DOHH2 (cell line): ENCODE data around the gene DMXL2.

Experiments used
- EZH2phosphoT487 ChIP-seq: fragments of 200-600 bp; sonication (generic); IDR thresholded peaks from 2 replicates; pipeline ENCODE4 v1.6.1; 2017; ENCODE audit warnings: borderline replicate concordance, mild to moderate bottlenecking, antibody characterized with exemption, low read length, moderate library complexity, mixed read lengths
- TF ChIP-seq, protein P1 (sequence below): fragments of 200-600 bp; sonication (generic); IDR thresholded peaks from one replicate; pipeline ENCODE4 v1.5.1; 2014; ENCODE audit warnings: antibody characterized with exemption, mild to moderate bottlenecking, low read depth, low read length; ENCODE audit not compliant: poor library complexity, severe bottlenecking

DNA sequence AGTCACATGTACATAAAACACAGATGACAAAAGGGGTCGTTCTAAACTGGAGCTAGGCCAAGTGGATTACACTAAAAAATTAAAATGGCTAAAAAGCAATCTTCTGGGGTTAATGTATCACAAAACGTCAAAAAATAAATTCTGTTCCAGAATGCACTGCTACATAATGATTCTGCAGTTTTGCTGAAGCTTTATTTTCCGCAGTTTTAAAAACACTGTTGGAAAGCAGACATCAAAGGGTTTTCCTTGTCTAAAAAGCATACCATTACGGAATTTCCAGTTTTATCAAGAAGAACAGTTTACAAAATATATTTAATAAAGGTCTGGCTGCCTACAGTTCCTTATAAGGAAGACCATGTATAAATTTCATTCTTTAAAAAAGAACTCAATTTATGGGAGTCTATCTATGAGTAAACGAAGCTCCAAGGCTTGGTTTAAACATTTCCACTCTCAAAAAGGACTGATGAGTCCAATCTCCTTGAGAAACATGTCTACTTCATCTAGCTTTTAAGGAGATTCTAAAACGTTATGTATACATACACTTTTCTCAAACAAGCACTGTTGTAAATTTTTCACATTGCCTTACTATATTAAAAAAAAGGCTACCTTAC, 1.3 kb downstream of the DMXL2 start:
- TF ChIP-seq, protein P1, sequence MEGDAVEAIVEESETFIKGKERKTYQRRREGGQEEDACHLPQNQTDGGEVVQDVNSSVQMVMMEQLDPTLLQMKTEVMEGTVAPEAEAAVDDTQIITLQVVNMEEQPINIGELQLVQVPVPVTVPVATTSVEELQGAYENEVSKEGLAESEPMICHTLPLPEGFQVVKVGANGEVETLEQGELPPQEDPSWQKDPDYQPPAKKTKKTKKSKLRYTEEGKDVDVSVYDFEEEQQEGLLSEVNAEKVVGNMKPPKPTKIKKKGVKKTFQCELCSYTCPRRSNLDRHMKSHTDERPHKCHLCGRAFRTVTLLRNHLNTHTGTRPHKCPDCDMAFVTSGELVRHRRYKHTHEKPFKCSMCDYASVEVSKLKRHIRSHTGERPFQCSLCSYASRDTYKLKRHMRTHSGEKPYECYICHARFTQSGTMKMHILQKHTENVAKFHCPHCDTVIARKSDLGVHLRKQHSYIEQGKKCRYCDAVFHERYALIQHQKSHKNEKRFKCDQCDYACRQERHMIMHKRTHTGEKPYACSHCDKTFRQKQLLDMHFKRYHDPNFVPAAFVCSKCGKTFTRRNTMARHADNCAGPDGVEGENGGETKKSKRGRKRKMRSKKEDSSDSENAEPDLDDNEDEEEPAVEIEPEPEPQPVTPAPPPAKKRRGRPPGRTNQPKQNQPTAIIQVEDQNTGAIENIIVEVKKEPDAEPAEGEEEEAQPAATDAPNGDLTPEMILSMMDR, result no peak
- no peak for TF ChIP-seq EZH2phosphoT487
